IPS DF 4.7 (cell line): ENCODE results near the gene ATN1.
"Not testable (repeated sequence)": the region's sequence is repeated elsewhere in the genome, so short reads cannot be mapped to it uniquely, and the experiment has no call there.

Experiments
- DNase-seq: peaks from one replicate; pipeline ENCODE4 v3.0.0-alpha.2; 2013; ENCODE audit warnings: low spot score; ENCODE audit errors: extremely low read depth

The ATN1 gene

DNA sequence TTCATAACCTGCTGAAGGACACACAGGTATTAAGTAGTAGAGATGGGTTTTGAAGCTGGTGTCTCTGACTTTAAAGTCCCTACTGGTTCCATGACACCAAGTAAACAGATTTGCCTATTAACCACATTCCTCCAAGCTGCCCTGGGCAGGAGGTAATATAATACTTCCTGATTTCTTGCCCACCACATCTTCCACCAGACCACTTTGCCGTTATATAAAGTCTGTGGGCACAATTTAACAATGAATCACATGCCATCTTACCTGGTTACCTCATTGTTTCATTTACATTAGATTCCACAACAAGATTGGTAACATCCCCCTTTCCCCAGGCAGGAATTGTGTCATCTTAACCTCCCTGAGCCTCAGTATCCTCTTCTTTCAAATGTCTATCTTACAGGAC is 24.0 kb upstream of the ATN1 start:
- DNase-seq, result no peak

DNA sequence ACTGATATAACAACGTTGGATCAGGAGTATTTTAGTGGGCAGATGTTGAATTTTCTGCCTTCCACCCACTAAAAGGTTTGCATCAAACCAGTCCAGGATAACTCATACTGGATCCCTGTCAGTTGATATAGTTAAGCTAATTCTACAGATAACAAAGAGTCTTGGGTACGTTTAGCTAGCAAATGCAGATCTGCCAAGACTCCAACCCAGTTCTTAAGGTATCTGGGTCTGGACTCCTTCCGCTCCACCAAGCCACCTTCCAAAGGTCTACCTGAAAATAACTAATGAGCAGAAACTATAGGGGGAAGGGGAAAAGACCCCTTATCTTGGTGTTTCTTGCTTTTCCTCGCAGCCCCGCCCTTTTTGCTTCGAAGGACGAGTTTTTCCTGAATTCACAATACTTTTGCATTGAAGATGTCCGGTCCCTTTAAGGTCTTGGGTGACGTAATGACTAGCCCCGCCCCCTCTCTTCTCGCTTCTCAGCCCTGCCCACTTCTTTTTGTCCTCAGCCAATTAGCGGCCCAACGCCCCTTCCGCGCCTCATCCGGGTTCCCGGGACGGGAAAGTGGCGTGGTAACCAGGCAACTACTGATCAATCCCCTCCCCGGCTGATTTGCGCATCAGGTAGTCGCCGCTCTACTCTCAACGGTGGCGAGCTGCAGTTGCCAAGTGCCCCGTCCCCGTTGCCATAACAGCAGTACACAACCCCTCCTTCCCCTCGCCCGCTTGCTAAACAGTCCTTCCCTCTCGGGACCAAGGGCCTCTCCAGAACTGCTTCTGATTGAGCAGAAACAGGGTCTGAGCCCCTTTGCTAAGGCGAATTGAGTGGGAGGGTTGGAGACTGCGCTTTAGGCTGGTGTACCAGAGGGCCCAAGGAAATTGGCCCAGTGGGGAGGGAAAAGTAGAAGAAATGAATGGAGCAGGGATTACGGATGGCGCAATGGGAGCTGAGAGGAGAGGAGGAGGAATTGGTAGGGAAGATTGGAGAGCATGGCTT is 23.2 kb upstream of the ATN1 start, which contains the start of gene LRRC23:
TSS of gene LRRC23 (plus strand) at position 543 of the 997 bp plus-strand sequence. CDS start 812 bp downstream, outside the sequence.
- DNase-seq, result peak; percentile 99

GRCh38 chr12:6905414-6906040 is 22.2 kb upstream of the ATN1 start:
- DNase-seq, result no peak

DNA sequence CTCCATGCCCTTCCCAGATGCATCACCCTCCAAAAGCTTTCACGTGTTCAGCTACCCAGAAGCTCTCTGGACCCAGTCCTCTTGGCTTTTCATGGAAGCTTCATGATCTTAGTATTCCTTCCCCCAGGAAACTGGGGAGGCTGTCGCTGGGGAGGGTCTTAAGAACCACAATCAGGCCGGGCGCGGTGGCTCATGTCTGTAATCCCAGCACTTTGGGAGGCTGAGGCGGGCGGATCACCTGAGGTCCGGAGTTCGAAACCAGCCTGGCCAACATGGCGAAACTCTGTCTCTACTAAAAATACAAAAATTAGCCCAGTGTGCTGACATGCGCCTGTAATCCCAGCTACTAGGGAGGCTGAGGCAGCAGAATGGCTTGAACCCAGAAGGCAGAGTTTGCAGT is 19.6 kb upstream of the ATN1 start:
- DNase-seq, result not testable (repeated sequence)

DNA sequence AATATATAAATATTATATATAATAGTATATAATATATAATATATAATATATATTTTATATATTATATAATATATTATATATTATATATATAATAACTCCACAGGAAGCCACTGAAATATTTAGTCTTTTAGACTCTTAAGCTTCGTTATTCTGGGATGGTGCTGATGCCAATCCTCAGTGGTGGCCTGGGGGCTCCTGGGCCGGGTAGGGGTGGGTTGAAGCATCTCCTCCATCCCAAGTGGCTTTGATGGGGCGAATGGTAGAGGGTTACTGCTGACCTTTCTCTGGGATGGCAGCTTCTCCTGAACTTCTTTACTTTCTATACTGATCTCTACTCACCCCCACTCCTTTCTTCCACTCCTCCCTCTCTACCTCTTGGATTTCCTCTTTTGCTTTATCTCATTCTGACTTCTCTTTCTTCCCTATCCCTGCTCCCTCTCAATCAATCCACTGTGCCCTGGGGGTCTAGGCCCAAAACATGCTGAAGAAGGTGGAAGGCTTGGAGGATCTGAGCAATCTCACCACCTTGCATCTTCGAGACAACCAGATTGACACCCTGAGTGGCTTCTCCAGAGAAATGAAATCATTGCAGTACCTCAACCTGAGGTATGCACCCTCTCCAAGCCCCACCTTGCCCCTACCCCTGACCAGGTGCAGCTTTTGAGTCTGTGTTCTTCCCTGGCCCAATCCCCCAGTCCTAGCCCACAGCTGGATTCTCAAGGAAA is 18.2 kb upstream of the ATN1 start:
- no peak for DNase-seq

DNA sequence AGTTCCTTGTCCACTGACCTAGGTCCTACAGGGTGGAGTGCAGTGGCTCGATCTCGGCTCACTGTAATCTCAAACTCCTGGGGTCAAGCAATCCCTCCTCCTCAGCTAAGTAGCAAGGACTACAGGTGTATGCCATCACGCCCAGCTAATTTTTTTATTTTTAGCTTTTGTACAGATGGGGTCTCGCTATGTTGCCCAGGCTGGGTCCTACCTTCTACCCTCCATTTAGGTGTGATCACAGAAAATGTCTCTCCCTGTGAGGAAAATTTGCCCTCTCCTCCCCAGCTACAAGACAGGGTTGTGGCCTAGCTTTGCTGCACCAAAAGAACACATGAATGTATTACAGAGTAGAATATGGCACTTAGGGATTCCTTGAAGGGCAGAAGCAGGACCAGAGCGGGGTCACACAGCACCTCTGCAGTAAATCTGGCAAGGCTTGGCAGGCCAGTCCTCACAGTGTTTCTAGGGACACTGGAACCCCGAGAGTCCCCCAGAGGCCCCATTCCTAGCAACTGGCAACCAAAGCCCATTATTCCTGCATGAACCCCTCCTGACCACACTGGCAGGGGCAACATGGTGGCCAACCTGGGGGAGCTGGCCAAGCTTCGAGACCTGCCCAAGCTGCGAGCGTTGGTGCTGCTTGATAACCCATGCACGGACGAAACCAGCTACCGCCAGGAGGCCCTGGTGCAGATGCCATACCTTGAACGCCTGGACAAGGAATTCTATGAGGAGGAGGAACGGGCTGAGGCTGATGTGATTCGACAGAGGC is 15.4 kb upstream of the ATN1 start:
- no peak for DNase-seq

DNA sequence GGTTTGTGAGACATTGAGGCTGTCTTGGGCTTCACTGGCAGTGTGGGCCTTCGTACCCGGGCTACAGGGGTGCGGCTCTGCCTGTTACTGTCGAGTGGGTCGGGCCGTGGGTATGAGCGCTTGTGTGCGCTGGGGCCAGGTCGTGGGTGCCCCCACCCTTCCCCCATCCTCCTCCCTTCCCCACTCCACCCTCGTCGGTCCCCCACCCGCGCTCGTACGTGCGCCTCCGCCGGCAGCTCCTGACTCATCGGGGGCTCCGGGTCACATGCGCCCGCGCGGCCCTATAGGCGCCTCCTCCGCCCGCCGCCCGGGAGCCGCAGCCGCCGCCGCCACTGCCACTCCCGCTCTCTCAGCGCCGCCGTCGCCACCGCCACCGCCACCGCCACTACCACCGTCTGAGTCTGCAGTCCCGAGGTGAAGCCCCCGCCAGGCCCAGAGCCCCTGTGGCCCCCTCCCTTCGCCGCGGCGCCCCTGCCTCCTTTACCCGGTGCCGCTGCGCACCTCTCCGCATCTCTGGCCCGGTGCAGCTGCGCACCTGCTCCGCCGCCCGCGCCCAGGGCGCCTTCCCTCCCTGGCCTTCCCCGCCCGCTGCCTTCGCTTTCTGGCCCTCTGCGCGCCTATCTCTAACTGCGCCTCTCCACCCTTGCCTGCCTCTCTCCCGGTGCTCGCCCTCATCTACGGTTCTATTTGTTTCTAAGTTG is 13.4 kb upstream of the ATN1 start, which contains the start of gene ENO2:
TSS of gene ENO2 (plus strand) at position 335 of the 701 bp plus-strand sequence. CDS start 1,253 bp downstream, outside the sequence.
- DNase-seq, result no peak

DNA sequence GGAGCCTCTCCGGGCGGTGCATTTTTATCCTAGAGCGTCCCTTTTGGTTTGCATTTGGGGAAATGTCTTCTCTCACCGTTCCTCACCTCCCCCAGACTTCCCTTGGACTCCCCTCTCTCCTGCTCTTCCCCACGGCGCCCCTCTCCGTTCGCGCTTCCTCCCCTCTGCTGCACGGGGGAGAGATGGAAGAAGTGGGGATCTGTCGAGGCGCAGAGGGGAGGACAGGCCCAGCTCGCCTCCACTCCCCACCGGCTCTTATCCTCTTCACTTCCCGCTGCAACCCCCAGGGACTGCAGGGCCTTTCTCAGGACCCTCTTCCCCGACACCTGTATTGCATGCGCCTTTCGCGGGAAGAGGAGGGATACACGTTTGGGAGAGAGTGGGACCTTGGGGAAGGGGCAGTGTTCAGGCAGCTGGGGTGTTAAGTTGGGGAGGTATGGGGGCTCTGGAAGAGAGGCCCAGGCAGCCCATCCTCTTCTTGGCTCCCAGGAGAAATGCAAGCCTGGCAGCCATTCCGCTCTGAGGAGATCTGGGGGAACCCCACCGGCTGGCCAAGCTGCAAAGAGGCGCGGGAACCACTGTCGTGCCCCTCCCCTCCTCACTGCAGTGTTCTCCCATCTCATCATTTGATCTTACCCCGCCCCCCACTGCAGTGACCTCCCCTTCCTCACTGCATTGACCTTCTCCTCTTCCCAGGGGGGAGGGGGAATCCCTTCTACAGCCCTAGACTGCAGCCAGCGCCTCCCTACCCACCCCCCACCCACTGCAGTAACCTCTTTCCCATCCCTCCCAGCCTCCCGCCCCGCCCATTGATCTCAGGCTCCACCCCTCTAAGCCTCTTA is 12.6 kb upstream of the ATN1 start:
- DNase-seq, result no peak

DNA sequence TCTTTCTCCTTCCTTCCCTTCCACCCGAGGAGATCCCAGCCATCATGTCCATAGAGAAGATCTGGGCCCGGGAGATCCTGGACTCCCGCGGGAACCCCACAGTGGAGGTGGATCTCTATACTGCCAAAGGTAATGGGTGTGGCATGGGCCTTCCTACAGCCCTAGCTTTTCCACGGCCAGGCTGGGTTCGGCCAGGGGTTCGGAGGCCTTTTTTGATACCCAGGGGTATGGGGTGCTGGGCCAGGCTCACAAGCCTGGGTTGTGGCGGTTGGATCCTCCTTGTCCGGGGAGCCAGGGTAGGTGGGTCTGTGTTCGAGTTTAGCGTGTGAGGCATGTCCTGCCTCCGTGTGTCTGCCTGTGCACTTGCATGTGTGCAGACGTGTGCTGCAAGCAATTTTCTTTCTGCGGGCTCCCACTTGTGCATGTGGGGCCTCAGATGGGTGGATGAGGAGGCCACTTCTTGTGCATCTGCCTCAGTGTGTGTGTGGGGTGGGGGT is 11.9 kb upstream of the ATN1 start:
- no peak for DNase-seq

GRCh38 chr12:6916426-6917200 is 11.1 kb upstream of the ATN1 start:
- DNase-seq, result no peak

DNA sequence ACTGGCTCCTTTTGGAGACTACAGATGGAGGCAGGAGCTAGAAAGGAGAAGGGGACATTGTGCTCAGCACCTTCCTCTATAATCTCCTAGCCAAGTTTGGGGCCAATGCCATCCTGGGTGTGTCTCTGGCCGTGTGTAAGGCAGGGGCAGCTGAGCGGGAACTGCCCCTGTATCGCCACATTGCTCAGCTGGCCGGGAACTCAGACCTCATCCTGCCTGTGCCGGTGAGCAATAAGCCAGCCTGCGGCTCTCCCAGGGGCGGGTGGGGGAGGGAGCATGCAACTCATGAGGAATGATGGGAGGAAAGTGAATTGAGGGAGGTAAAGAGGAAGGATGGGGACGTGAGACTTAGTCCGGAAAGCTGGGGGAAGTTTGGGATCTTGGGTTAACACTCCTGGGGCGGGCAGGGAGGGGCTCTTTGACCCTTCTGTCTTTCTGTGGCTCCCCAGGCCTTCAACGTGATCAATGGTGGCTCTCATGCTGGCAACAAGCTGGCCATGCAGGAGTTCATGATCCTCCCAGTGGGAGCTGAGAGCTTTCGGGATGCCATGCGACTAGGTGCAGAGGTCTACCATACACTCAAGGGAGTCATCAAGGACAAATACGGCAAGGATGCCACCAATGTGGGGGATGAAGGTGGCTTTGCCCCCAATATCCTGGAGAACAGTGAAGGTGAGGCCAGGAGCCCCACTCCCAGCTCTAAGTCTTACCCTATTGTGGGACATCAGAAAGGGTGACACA is 10.1 kb upstream of the ATN1 start:
- DNase-seq, result no peak

- no peak for DNase-seq
These were observed 8.2 kb upstream of the ATN1 start for GRCh38 chr12:6919588-6919987.

- no peak for DNase-seq
These were observed 6.2 kb upstream of the ATN1 start for GRCh38 chr12:6921539-6921938.

DNA sequence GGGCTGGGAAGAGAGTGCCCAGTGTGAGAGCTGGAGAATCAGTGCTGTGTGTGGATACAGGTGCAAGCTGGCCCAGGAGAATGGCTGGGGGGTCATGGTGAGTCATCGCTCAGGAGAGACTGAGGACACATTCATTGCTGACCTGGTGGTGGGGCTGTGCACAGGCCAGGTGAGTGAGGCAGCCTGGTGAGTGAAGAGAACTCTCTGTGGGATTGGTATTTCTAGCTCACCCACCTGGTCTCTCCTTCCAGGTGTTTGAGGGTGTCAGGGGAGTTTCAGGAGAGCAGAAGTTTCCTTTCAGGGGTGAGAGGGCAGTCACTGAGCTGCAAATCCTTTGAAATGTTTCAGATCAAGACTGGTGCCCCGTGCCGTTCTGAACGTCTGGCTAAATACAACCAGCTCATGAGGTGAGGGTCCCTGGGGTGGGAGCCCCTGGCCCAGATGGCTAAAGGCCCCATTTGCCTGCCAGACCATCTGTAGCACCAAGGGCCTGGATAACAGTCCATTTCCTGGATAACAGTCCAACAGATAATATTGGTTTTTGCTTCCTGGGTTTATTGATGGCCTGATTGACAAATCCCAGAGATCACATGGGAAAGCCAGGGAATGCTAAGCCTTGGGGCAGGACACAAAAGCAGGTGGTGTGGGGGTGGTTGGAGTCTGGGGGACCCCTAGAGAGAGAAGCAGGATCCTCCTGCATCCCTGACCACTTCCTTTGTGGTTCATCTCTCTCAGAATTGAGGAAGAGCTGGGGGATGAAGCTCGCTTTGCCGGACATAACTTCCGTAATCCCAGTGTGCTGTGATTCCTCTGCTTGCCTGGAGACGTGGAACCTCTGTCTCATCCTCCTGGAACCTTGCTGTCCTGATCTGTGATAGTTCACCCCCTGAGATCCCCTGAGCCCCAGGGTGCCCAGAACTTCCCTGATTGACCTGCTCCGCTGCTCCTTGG is 5.5 kb upstream of the ATN1 start:
- no peak for DNase-seq

- no peak for DNase-seq
These were observed 4.6 kb upstream of the ATN1 start for GRCh38 chr12:6923003-6923732.

- DNase-seq, result no peak
These were observed 3.9 kb upstream of the ATN1 start for GRCh38 chr12:6923851-6924250.
